ENCODE results near the gene GSN. TPM values are rescaled to one million over a fixed set of nuclear protein-coding genes. Genes with fewer than 3 reads are reported as not detected.

The GSN gene
- total and polyA plus RNA-seq, 9 of the 15 experiments (the other 6 are each of a cell fraction or from before 2014, with no cell fraction given): 0.39 to 16.6 (median 8.2) TPM

DNA sequence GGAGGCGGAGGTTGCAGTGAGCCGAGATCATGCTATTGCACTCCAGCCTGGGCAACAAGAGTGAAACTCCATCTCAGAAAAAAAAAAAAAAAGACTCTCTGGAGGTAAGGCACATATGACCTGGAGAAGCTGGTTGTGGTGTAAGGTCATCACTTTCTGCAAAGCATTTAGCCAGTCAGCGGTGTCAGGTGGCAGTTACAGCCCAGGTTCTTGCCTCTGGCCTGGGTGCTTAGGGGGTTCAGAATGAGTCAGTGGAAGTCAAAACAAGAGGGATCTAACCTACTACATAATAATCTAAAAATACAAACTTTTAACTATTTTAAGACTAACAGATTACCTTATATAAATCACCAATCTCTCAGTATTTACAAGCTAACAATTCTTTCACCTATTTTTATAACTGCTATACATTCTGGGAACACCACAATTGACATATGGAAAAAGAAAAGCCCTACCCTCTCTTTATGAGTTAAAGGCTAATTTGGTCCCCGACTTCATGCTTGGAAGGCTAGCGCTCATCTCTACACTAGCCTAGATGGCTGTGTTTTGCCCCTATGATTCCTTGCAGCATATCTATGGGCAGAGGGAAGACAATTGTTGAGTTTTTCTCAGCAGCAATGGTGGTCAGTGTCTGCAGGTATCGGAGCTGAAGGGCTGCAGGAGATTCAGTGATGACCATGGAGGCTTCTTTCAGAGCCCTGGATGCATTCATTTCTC lies 72.9 kb downstream of the GSN start:
- Histone ChIP-seq H2AFZ (ENCODE audit: low read depth, low read length) (no peak overlapping the region), H3K9ac (ENCODE audit: insufficient read depth in 1 of 2, low read depth in 2 of 2, low read length in 2 of 2) (no peak overlapping the region), H3K4me3 (no peak overlapping the region), H3K27me3 (ENCODE audit: control insufficient read depth in 2 of 2, insufficient read depth in 2 of 2, low read length in 2 of 2) (no peaks in the 10 kb centered on the region), H3K9me3 (replicated peaks; ENCODE audit: control insufficient read depth, insufficient read depth, low read depth, low read length) (no peaks in the 10 kb centered on the region), H3K9me1 (ENCODE audit: control insufficient read depth, insufficient read depth, low read length) (no peaks in the 10 kb centered on the region), H3K4me2 (ENCODE audit: insufficient read depth, low read length) (no peak overlapping the region), H3K4me1 (replicated peaks in 1 of 2; ENCODE audit: control insufficient read depth in 2 of 2, insufficient read depth in 2 of 2, low read length in 2 of 2) (no peaks in the 10 kb centered on the region; a peak in 1 of 5 replicates), H4K20me1 (replicated peaks; ENCODE audit: control insufficient read depth, insufficient read depth, low read length) (no peaks in the 10 kb centered on the region), H3K27ac (ENCODE audit: extremely low read depth, low read depth, low read length) (no peak overlapping the region), H3K79me2 (ENCODE audit: control insufficient read depth, insufficient read depth, low read length) (no peaks in the 10 kb centered on the region), H3K36me3 (ENCODE audit: control insufficient read depth, insufficient read depth, low read length) (peaks cover 51% of the 10 kb centered on the region; the same call in 1 of the 3 replicates)
- intact Hi-C loops (cut with micrococcal nuclease) (no loop called here), in situ Hi-C loops (cut with MboI) (no loop called here)
- ChIA-PET POLR2A (interaction anchor here (0.6 to 2.6 kb wide), 3 partner anchors 13 to 48 kb away, joined by 3 to 5 read pairs (median 4); no protein-coding TSS in a partner anchor), CTCF (ENCODE audit: low intra/inter-chr PET ratio) (no interaction called here)
- FAIRE-seq (peak; percentile 54), DNase-seq (ENCODE audit: extremely low read depth in 1 of 4, low spot score in 3 of 4) (no peak), ATAC-seq (no peak)
- WGBS (ENCODE audit: insufficient coverage, low coverage, missing lambda C conversion rate): 80% methylated on average over 4 of the region's 6 CpGs
- no TSS peak for BruUV-seq (replicated peaks)
- TF ChIP-seq VEZF1 (CRISPR knock-in tag; IDR thresholded peaks at IDR 0.05): no peak
- TF ChIP-seq BRF2 (IDR thresholded peaks at IDR 0.05; ENCODE audit: borderline replicate concordance, insufficient read depth, insufficient read length): no peak
- no peak for TF ChIP-seq ZNF518B (CRISPR knock-in tag; IDR thresholded peaks at IDR 0.05)
- no peak for TF ChIP-seq POLR2AphosphoS2 (IDR thresholded peaks at IDR 0.05; ENCODE audit: low read length)
- no peak for TF ChIP-seq ZNF24 (IDR thresholded peaks at IDR 0.05)
- TF ChIP-seq ARNT (IDR thresholded peaks at IDR 0.05): no peak
- TF ChIP-seq ZNF184 (CRISPR knock-in tag; IDR thresholded peaks at IDR 0.05): no peak
- no peak for TF ChIP-seq ZNF644 (tag; IDR thresholded peaks at IDR 0.05; ENCODE audit: low read depth)
- TF ChIP-seq, protein P1, sequence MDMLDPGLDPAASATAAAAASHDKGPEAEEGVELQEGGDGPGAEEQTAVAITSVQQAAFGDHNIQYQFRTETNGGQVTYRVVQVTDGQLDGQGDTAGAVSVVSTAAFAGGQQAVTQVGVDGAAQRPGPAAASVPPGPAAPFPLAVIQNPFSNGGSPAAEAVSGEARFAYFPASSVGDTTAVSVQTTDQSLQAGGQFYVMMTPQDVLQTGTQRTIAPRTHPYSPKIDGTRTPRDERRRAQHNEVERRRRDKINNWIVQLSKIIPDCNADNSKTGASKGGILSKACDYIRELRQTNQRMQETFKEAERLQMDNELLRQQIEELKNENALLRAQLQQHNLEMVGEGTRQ (CRISPR knock-in tag; IDR thresholded peaks at IDR 0.05): no peak
- no peak for TF ChIP-seq NR4A1 (CRISPR knock-in tag; IDR thresholded peaks at IDR 0.05)
- no peak for TF ChIP-seq NR4A1 (tag; IDR thresholded peaks at IDR 0.05)

Measured in K562 (cell line).